ENCODE data around the gene SPATA19.

SPATA19 gene

DNA sequence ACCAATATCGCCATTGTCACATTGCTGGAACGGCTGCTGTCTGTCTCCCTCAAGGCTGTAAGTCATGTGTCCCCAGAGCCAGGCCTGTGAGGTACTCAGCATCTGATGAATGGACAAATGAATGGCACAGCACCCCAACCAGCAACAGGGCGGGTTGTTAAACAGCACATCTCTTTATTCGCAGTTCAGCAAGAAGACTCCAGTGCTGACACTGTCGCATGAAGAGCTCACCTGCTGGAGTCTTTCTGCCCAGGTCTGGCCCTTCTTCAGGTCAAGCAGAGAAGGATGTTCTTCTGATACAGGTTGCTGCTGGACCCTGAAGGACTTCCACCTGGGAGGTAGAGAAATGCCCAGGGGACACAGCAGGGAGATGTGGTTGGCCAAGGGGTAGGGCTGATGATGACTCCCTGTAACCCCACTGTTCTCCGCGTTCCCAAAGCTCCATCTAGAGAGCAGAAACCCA is 4.8 kb downstream of the SPATA19 start:
- H3K4me3 ChIP-seq (ENCODE audit: control insufficient read depth, low read depth, low read length) = no peak overlapping the region
- TF ChIP-seq, protein P1, sequence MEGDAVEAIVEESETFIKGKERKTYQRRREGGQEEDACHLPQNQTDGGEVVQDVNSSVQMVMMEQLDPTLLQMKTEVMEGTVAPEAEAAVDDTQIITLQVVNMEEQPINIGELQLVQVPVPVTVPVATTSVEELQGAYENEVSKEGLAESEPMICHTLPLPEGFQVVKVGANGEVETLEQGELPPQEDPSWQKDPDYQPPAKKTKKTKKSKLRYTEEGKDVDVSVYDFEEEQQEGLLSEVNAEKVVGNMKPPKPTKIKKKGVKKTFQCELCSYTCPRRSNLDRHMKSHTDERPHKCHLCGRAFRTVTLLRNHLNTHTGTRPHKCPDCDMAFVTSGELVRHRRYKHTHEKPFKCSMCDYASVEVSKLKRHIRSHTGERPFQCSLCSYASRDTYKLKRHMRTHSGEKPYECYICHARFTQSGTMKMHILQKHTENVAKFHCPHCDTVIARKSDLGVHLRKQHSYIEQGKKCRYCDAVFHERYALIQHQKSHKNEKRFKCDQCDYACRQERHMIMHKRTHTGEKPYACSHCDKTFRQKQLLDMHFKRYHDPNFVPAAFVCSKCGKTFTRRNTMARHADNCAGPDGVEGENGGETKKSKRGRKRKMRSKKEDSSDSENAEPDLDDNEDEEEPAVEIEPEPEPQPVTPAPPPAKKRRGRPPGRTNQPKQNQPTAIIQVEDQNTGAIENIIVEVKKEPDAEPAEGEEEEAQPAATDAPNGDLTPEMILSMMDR (IDR thresholded peaks at IDR 0.05; ENCODE audit: control insufficient read depth, insufficient read depth, low read depth, low read length, missing control alignments) = no peak
- DNase-seq (ENCODE audit: low read depth) = no peak

- DNase-seq (ENCODE audit: low read depth) = no peak
- TF ChIP-seq, protein P1 (IDR thresholded peaks at IDR 0.05; ENCODE audit: control insufficient read depth, insufficient read depth, low read depth, low read length, missing control alignments) = no peak
- H3K4me3 ChIP-seq (ENCODE audit: control insufficient read depth, low read depth, low read length) = no peak overlapping the region
These were observed 9.4 kb downstream of the SPATA19 start for GRCh38 chr11:133835593-133836548.

- no peak overlapping the region for H3K4me3 ChIP-seq (ENCODE audit: control insufficient read depth, low read depth, low read length)
- TF ChIP-seq, protein P1 (IDR thresholded peaks at IDR 0.05; ENCODE audit: control insufficient read depth, insufficient read depth, low read depth, low read length, missing control alignments) = no peak
- DNase-seq (ENCODE audit: low read depth) = no peak
These were observed 10.4 kb downstream of the SPATA19 start for GRCh38 chr11:133834682-133835592.

GRCh38 chr11:133833898-133834681 is 11.2 kb downstream of the SPATA19 start:
- DNase-seq (ENCODE audit: low read depth) = no peak
- TF ChIP-seq, protein P1 (IDR thresholded peaks at IDR 0.05; ENCODE audit: control insufficient read depth, insufficient read depth, low read depth, low read length, missing control alignments) = no peak
- H3K4me3 ChIP-seq (ENCODE audit: control insufficient read depth, low read depth, low read length) = no peak overlapping the region

GRCh38 chr11:133832991-133833897 is 12.1 kb downstream of the SPATA19 start:
- DNase-seq (ENCODE audit: low read depth) = no peak
- TF ChIP-seq, protein P1 (IDR thresholded peaks at IDR 0.05; ENCODE audit: control insufficient read depth, insufficient read depth, low read depth, low read length, missing control alignments) = no peak

More at GRCh38 chr11:133832991-133833897, 12.1 kb downstream of the SPATA19 start:
- H3K4me3 ChIP-seq (ENCODE audit: control insufficient read depth, low read depth, low read length) = no peak overlapping the region
